ENCODE data around the gene IL17REL. TPM values are rescaled to one million over a fixed set of nuclear protein-coding genes. Genes with fewer than 3 reads are reported as not detected.

Gene IL17REL
- total RNA-seq, 1 donor from 2014 or later = not detected

- DNase-seq (no peak), ATAC-seq (no peak)
Measured at GRCh38 chr22:50009765-50010675, 2.5 kb downstream of the IL17REL start.

GRCh38 chr22:50009251-50009650, 3.3 kb downstream of the IL17REL start:
- ATAC-seq (no peak), DNase-seq (no peak)
- intact Hi-C loops (cut with micrococcal nuclease) = no loop called here

More at GRCh38 chr22:50009765-50010675, 2.5 kb downstream of the IL17REL start:
- intact Hi-C loops (cut with micrococcal nuclease) = no loop called here

GRCh38 chr22:50008151-50009040, 4.2 kb downstream of the IL17REL start:
- ATAC-seq (no peak), DNase-seq (no peak)
- intact Hi-C loops (cut with micrococcal nuclease) = no loop called here

- no peak for ATAC-seq
- intact Hi-C loops (cut with micrococcal nuclease) = no loop called here
- DNase-seq = no peak
Measured at GRCh38 chr22:50007057-50007511, 5.5 kb downstream of the IL17REL start.

- ATAC-seq (no peak), DNase-seq (no peak)
- intact Hi-C loops (cut with micrococcal nuclease) = no loop called here
Measured at GRCh38 chr22:50004918-50005317, 7.6 kb downstream of the IL17REL start.

GRCh38 chr22:50002791-50003190, 9.8 kb downstream of the IL17REL start:
- intact Hi-C loops (cut with micrococcal nuclease) = no loop called here
- DNase-seq (no peak), ATAC-seq (no peak)

GRCh38 chr22:50001388-50002231, 11.0 kb downstream of the IL17REL start:
- intact Hi-C loops (cut with micrococcal nuclease) = no loop called here
- ATAC-seq (no peak), DNase-seq (no peak)

- ATAC-seq = no peak
- DNase-seq = no peak
- intact Hi-C loops (cut with micrococcal nuclease) = no loop called here
Measured at GRCh38 chr22:50000587-50001387, 11.8 kb downstream of the IL17REL start.

- intact Hi-C loops (cut with micrococcal nuclease) = no loop called here
- DNase-seq (no peak), ATAC-seq (no peak)
Measured at GRCh38 chr22:49999946-50000586, 12.5 kb downstream of the IL17REL start.

- peak; percentile 37 for DNase-seq
- peak; percentile 44 for ATAC-seq
- intact Hi-C loops (cut with micrococcal nuclease) = no loop called here
Measured at GRCh38 chr22:49999063-49999945, 13.3 kb downstream of the IL17REL start.

- no peak for ATAC-seq
- DNase-seq = no peak
- intact Hi-C loops (cut with micrococcal nuclease) = no loop called here
Measured at GRCh38 chr22:49998718-49999062, 13.9 kb downstream of the IL17REL start.

GRCh38 chr22:49997932-49998717, 14.4 kb downstream of the IL17REL start:
- intact Hi-C loops (cut with micrococcal nuclease) = no loop called here
- DNase-seq = no peak
- no peak for ATAC-seq

GRCh38 chr22:49997251-49997599, 15.3 kb downstream of the IL17REL start:
- intact Hi-C loops (cut with micrococcal nuclease) = no loop called here
- DNase-seq (no peak), ATAC-seq (no peak)

- no peak for ATAC-seq
- DNase-seq = no peak
- intact Hi-C loops (cut with micrococcal nuclease) = no loop called here
Measured at GRCh38 chr22:49996518-49997250, 15.9 kb downstream of the IL17REL start.

GRCh38 chr22:49996119-49996517, 16.4 kb downstream of the IL17REL start:
- DNase-seq = no peak
- no peak for ATAC-seq
- intact Hi-C loops (cut with micrococcal nuclease) = no loop called here
